Subcutaneous adipose tissue (tissue), 4 donors: ENCODE data around the gene ABCC5. TPM values are rescaled to one million over a fixed set of nuclear protein-coding genes. Genes with fewer than 3 reads are reported as not detected.

ENCODE experiments used
- CTCF ChIP-seq: fragments of 450-650 bp; IDR thresholded peaks from one replicate; pipeline ENCODE4 v1.5.1; 2016; ENCODE audit warnings: low read depth, mild to moderate bottlenecking, control low read depth, antibody characterized with exemption, moderate library complexity
- total RNA-seq, 4 donors: library from RNA; depleted of rRNA; stranded (reverse); fragments of >200 nt; gene quantifications; one replicate each; pipeline ENCODE4 v1.1.0, GENCODE V29; 2016

ABCC5 gene
- total RNA-seq, 4 donors from 2014 or later = 17.9 to 61.9 (median 28.1) TPM

- no peak for TF ChIP-seq CTCF
Observed at GRCh38 chr3:183896610-183897009, 121.1 kb downstream of the ABCC5 start.

- TF ChIP-seq CTCF = no peak
Observed at GRCh38 chr3:183896184-183896583, 121.5 kb downstream of the ABCC5 start.

GRCh38 chr3:183895774-183896173, 121.9 kb downstream of the ABCC5 start:
- no peak for TF ChIP-seq CTCF

GRCh38 chr3:183895296-183895695, 122.4 kb downstream of the ABCC5 start:
- no peak for TF ChIP-seq CTCF

- no peak for TF ChIP-seq CTCF
Observed at GRCh38 chr3:183892610-183893214, 125.0 kb downstream of the ABCC5 start.

- TF ChIP-seq CTCF = no peak
Observed at GRCh38 chr3:183885766-183886165, 131.9 kb downstream of the ABCC5 start.

GRCh38 chr3:183884427-183885296, 133.0 kb downstream of the ABCC5 start, which contains the start of gene PARL:
Gene PARL, minus strand, starts transcription at chr3:183884880. Its CDS starts 34 bp downstream, at chr3:183884846.
- no peak for TF ChIP-seq CTCF
